Ishikawa (cell line): ENCODE measurements around the gene AARS2.

ENCODE experiments used
- EP300 ChIP-seq: IDR thresholded peaks from 2 replicates; pipeline ENCODE4 v1.6.1; 2012; ENCODE audit warnings: borderline replicate concordance
- TAF1 ChIP-seq: IDR thresholded peaks from 2 replicates; pipeline ENCODE4 v1.6.1; 2012; ENCODE audit warnings: low read depth, mild to moderate bottlenecking

GRCh38 chr6:44315951-44316350, 2.8 kb upstream of the AARS2 start:
- TF ChIP-seq EP300 (no peak), TAF1 (no peak)
